HG03280 (cell line): ENCODE measurements around the gene RBBP5.

Source experiments
- ATAC-seq: cut with Tn5 transposase; IDR thresholded peaks from one replicate; pipeline ENCODE4 v1.9.1; 2021; ENCODE audit warnings: mild to moderate bottlenecking, moderate library complexity; ENCODE audit not compliant: unreplicated experiment

The RBBP5 gene

GRCh38 chr1:205075642-205076155 lies 46.1 kb downstream of the RBBP5 start:
- no peak for ATAC-seq

GRCh38 chr1:205074513-205074912 lies 47.3 kb downstream of the RBBP5 start:
- ATAC-seq, result no peak

- no peak for ATAC-seq
Measured at GRCh38 chr1:205074084-205074483, 47.7 kb downstream of the RBBP5 start.

GRCh38 chr1:205073511-205073910 lies 48.3 kb downstream of the RBBP5 start:
- ATAC-seq, result no peak

- no peak for ATAC-seq
Measured at GRCh38 chr1:205072881-205073280, 48.9 kb downstream of the RBBP5 start.

GRCh38 chr1:205072286-205072685 lies 49.5 kb downstream of the RBBP5 start:
- ATAC-seq, result no peak

GRCh38 chr1:205071801-205072200 lies 50.0 kb downstream of the RBBP5 start:
- ATAC-seq, result no peak

- no peak for ATAC-seq
Measured at GRCh38 chr1:205071028-205071409, 50.8 kb downstream of the RBBP5 start.

GRCh38 chr1:205069371-205070125 lies 52.2 kb downstream of the RBBP5 start:
- no peak for ATAC-seq

- ATAC-seq, result no peak
Measured at GRCh38 chr1:205068457-205069040, 53.2 kb downstream of the RBBP5 start.

- no peak for ATAC-seq
Measured at GRCh38 chr1:205068001-205068400, 53.8 kb downstream of the RBBP5 start.

- ATAC-seq, result no peak
Measured at GRCh38 chr1:205067031-205067430, 54.7 kb downstream of the RBBP5 start.

GRCh38 chr1:205066141-205066818 lies 55.5 kb downstream of the RBBP5 start:
- no peak for ATAC-seq

GRCh38 chr1:205065666-205066065 lies 56.1 kb downstream of the RBBP5 start:
- no peak for ATAC-seq

- no peak for ATAC-seq
Measured at GRCh38 chr1:205064741-205065316, 56.9 kb downstream of the RBBP5 start.

GRCh38 chr1:205064301-205064700 lies 57.5 kb downstream of the RBBP5 start:
- no peak for ATAC-seq

- no peak for ATAC-seq
Measured at GRCh38 chr1:205062895-205063294, 58.9 kb downstream of the RBBP5 start.

GRCh38 chr1:205062319-205062718 lies 59.5 kb downstream of the RBBP5 start:
- ATAC-seq, result no peak

- no peak for ATAC-seq
Measured at GRCh38 chr1:205061665-205062069, 60.1 kb downstream of the RBBP5 start.

GRCh38 chr1:205061227-205061626 lies 60.6 kb downstream of the RBBP5 start:
- no peak for ATAC-seq

GRCh38 chr1:205060746-205061145 lies 61.0 kb downstream of the RBBP5 start:
- no peak for ATAC-seq

GRCh38 chr1:205059660-205060059 lies 62.1 kb downstream of the RBBP5 start:
- no peak for ATAC-seq
